ENCODE results near the gene MAOA.

GRCh38 chrX:43657671-43658070 lies 1.6 kb downstream of the MAOA start:
- no peak for TF ChIP-seq CTCF (IDR thresholded peaks at IDR 0.05)
- TF ChIP-seq POLR2A (IDR thresholded peaks at IDR 0.05) = no peak
